GM18502 (cell line): ENCODE results near the gene PCARE.

Experiments used
- ATAC-seq: cut with Tn5 transposase; IDR thresholded peaks from one replicate; pipeline ENCODE4 v1.9.1; 2021; ENCODE audit warnings: mild to moderate bottlenecking; ENCODE audit not compliant: unreplicated experiment, poor library complexity

PCARE gene

DNA sequence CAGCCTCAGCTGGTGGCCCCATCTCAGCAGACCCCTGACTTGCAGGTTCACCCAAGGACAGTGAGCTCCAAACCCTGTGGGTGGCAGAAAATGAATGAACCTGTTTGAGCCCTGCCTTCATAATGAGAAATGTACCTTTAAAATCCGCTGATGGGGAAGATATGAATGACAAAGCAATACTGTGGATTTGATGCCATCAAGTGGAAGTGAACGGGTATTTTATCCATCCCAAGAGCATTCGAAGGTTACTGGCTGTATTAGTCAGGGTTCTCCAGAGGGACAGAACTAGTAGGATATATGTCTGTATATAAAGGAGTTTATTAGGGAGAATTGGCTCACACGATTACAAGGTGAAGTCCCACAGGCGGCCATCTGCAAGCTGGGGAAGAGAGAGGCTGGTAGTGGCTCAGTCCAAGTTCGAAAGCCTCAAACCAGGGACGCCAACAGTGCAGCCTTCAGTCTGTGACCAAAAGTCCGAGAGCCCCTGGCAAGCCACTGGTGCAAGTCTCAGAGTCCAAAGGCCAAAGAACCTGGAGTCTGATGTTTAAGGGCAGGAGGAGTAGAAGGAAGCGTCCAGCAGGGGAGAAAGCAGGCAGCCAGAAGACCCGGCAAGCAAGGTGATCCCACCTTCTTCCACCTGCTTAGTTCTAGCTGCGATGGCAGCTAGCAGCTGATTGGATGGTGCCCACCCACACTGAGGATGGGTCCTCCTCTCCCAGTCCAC is 61.1 kb downstream of the PCARE start:
- no peak for ATAC-seq

DNA sequence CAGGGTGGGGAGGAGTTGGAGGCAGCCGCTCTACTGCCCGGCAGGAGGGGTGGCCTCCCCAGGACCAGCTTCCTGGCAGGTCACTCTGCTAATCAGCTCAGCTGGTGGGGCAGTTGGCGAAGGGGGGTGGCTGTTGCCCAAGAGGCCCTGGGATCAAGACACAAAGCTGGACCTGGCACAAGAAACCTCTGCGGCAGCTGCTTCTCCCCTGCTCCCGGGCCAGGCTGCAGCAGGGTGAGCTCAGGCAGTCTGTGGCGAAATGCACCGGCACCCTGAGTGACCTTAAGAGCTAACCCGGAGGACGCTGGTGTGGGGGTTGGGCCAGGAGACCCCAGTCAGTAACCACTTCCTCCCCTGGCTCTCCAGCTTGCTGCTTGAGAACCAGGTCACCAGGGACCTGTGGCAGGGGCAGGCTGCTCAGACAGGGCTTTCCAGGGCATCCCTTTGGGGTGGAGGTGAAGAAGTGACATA is 62.1 kb downstream of the PCARE start:
- ATAC-seq, result no peak
